Measurements from ENCODE around the gene SFXN2. TPM values are rescaled to one million over a fixed set of nuclear protein-coding genes. Genes with fewer than 3 reads are reported as not detected.

The SFXN2 gene
- total and polyA plus RNA-seq, 2 experiments from 2014 or later, result 5.7 to 6.2 TPM

- no peak for TF ChIP-seq ZNF462 (CRISPR knock-in tag; IDR thresholded peaks at IDR 0.05)
- TF ChIP-seq NANOG (IDR thresholded peaks at IDR 0.05; ENCODE audit: borderline replicate concordance), result no peak
- no peak for TF ChIP-seq EZH2phosphoT487 (IDR thresholded peaks at IDR 0.05; ENCODE audit: unreplicated experiment)
- TF ChIP-seq JUNB (IDR thresholded peaks at IDR 0.05; ENCODE audit: unreplicated experiment), result no peak
- TF ChIP-seq REST (IDR thresholded peaks at IDR 0.05; ENCODE audit: unreplicated experiment), result no peak
- TF ChIP-seq ZNF114 (CRISPR knock-in tag; IDR thresholded peaks at IDR 0.05), result no peak
- no peak for TF ChIP-seq ETS1 (IDR thresholded peaks at IDR 0.05)
- no peak for TF ChIP-seq EZH2 (IDR thresholded peaks at IDR 0.05; ENCODE audit: low read depth, unreplicated experiment)
- no peak for TF ChIP-seq ZNF331 (CRISPR knock-in tag; IDR thresholded peaks at IDR 0.05; ENCODE audit: low read depth)
Measured at GRCh38 chr10:102670871-102671434, 43.5 kb upstream of the SFXN2 start (continued).

All from GM23338 (cell line).